AG20443 (cell line): ENCODE measurements around the gene RGCC.
A peak's percentile ranks its signal among the peaks of the same experiment; 100 is the strongest.
"Not testable (repeated sequence)": the region's sequence is repeated elsewhere in the genome, so short reads cannot be mapped to it uniquely, and the experiment has no call there.

Experiments used
- DNase-seq: peaks from one replicate; pipeline ENCODE4 v3.0.0; 2012; ENCODE audit warnings: low spot score, mixed read lengths

Gene RGCC

DNA sequence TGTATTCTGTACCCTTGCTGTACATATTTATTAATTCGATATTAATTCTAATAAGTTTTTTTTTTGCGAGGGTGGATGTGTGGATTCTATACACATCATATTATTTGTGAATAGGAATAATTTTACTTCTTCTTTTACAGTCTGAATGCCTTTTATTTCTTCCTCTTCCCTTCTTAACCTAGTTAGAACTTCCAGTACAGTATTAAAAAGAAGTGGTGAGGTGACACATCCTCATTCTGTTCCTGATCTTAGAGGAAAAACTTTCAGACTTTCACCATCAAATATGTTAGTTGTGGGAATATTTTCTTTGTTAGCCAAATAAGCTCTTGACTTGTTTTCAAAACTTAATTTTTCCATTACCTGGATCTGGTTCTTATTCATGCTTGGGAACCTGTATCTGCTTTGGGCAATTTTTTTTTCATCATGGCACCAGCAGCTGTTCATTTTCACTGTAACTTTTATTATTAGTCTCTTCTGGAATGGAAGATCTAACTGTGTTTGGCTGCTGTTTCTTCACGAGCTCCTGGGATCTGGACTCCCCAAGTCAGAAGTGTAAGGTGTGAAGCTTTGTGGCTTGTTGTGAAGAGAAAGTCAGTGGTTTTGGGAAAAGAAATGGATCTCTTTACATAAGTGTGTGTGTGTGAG, 33.1 kb downstream of the RGCC start:
- no peak for DNase-seq

DNA sequence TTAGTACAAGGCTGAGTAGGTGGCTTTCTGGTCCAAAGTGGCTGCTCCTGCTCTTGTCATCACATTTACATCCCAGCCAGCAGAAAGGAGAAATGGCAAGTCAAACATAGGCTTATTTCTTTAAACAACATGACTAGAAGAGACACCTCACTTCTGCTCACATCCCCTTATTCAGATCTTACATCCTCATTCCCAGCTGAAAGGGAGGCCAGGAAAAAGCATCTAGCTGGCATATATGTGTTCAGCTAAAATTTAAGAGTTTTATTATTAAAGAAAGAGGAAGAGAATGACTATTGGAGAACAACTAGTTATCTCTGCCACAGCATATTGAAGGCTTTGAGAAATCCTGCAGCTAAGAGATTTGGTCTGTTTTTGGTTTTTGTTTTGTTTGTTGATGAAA, 34.1 kb downstream of the RGCC start:
- DNase-seq: no peak

DNA sequence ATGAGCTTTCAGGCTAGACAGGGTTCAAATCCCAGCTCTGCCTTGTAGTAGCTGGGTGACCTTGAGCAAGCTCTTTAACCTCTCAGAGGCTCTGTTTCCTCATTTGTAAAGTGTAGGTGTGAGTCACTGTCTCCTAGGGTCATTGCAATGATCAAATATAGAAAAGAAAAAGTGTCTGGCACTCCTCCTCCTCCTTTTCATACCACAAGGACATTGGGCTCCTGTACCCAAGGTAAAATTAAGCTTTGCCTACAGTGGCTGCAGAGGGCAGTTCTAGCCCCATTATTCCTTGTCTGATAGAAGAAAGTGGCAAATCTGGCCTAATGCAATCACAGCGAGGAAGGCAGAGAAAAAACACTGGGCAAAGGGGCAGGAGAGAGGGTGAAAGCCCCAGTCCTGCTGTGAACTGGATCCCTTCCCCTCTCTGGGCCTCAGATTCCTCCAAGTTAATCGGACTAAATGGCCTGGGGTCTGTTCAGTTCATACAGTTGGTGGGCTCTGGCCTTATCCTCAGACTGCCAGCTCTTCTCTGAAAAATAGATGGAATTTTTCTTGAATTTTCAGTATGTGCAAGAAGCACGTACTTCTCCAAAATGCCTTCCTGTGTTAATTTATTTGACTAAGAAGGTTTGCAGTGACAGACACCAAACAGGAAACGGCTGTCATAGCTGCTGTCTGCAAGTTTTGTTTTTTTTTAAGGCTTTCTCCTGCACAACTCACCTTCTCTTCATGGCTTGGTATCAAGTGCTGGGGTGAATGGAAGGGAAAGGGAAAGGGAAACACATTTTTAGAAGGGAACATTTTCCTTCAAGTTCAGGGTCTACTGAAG, 35.3 kb downstream of the RGCC start:
- DNase-seq: no peak

DNA sequence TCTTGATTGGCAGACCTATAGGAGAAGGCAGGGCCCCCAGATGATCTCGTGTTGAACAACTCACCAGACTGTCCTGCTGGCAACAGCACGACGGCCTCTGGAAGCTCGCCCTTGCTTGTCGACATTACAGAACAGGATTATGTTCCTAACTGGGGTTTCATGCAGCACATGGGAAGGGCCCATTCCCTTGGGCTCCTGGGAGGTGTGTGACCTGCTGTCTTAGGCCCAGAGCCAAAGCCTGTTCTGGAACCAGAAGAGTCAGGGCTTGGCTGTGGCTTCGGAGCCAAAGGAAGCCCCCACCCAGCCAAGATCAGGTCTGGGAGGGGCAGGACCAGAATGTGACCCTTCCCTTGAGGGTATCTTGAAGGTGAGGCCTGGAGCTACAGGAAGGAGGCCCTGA, 36.9 kb downstream of the RGCC start:
- no peak for DNase-seq

DNA sequence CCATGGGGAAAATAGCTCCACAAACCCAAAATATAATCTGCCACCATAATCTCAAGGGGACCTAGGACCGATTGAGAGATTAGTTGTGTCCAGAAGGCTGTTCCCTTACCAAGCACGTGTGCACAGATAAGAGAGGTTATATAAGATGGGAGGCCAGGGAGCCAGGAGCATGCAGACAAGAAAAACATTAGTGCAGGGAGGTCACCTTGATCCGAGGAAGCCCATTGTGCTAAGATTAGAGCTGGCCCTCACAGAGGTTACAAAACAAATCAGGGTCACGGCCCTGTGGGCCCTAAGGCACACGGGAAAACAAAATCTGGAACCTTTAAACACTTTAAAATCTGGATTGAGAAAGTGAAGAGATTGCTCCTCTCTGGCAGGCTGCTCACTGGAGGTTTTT, 37.7 kb downstream of the RGCC start:
- no peak for DNase-seq

DNA sequence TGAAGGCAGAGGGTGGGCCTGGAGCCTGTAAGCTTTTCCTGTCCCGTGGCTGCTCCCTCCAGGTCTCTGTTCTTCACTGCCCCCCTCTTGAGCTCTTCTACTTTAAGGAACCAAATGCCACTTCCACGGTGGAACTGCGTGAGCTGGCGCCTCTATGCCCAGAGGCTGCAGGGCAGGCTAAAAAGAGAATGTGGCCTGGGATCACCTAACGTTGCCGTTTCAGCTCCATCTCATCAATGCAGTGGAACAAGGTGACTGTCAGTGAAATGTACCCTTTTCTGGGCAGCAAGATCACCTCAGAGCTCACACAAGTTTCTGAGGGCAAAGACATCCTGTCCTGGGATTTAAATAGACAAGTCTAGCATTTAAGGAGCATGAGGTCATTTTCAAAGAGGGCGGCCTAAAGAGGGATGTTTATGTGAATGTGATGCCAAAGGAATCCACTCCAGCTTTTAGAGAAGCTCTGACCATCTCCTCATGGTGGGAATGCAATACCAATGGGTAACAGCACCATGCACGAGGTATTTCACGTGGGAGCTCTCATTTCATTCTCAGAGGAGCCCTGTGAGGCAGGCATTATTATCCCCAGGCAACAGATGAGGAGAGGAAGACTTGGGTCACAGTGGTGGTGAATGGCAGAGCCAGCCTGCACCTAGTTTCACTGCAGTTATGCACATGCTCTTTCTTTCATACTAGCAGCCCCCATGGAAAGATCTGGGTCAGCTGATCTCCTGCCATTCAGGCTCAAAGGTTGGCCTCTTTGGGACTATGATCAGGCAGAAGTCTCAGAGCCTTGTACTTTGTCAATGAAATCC, 39.3 kb downstream of the RGCC start:
- DNase-seq: peak; percentile 61

DNA sequence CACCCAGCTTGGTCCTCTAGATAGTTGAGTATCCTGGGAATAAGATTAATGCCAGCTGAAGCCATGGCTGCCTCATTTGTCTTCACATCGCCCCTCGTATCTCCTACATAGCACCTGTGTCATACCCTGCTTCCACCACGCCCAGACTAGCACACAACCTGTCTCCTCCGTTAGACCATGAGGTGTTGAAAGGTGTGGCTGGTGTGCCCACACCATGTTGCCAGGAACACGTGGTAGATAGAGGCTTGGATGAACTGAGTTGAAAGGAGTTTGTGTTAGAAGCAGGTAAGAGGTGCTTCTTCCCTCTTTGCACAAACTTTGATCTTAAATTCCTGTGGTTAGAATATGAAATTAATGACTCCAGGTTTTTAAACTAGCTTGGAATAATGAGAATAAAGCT, 40.1 kb downstream of the RGCC start:
- no peak for DNase-seq

DNA sequence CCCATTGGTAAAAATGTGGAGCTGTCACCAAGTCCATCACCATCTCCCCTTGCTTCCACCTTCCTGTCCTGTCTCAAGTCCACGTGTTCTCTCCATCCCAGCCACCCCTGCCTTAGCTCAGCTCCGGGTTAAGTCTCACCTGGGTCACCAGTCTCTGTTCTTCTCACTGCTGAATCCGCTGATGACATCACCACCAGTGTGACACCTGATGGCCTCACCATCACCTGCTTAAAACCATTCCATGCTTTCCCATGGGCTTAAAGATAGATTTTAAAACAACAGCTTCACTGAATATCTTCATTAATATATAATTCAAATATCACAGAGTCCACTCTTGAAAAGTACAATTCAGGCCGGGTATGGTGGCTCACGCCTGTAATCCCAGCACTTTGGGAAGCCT, 42.1 kb downstream of the RGCC start:
- DNase-seq: no peak

DNA sequence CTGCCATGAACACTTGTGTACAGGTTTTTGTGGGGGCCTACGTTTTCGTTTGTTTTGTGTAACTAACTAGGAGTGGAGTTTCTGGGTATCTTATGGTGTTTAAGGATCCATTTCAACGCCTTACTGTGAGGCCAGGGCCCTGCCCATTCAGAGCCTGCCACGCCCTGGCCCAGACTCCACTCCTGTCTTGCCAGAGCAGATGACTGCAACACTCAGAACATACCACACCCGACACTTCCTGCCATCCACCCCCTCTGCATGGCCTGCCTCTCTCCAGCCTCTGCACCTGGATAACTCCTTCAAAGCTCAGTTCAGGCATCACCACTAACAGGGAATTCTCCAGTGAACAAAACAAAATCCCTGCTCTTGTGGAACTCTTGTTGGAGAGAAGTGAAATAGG, 43.2 kb downstream of the RGCC start:
- peak; percentile 64 for DNase-seq

DNA sequence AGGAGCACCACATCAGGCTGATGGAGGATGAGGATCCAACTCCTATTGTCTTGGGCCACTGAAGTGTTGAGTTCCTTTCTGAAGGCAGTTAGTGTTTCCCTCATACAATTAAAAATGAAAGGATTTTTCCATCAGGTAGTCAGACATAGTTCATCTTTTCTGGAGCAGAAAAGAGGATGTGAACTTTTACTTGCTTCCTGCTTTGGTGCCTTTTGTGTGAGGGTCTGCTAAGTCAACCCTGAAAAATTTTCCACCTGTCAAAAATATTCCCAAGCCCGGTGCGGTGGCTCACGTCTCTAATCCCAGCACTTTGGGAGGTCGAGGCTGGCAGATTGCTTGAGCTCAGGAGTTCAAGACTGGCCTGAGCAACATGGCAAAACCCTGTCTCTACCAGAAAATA, 43.9 kb downstream of the RGCC start:
- no peak for DNase-seq

DNA sequence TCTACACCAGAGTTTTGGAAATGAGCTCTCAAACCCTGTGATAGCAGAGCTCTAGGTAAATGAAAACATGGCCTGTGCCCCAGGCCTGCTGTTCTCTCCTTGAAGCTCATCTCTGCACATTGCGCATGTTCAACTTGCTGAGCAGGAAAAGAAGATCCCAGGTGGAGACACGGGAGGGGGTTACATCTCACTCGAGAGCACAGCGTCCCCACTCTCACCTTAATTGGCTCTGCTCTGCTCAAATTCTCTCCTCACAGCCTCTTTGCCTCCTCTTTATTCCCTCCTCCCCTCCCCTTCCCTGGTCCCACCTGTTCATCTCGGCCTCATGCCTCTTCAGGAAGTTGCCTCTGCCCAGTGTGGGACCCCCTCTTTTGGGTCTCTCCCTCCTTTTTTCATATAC, 44.7 kb downstream of the RGCC start:
- no peak for DNase-seq

DNA sequence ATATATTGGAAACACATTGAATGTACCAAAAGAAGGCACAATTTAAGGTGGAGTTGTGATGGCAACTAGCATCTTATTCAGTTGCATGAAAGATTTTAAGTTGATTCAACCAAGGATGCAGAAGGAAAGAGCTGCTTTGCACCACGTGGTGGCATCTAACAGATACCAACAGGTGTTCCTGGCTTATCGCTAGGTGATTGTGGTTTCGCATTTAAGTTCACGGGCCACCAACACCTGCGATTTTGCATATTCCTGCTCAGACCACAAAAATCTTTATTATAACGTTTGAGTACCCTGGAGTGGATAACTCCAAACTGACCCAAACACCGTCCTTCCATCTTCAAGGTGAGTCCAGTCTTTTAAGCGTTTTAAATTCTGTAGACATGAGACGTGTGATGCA, 45.3 kb downstream of the RGCC start:
- DNase-seq: no peak

DNA sequence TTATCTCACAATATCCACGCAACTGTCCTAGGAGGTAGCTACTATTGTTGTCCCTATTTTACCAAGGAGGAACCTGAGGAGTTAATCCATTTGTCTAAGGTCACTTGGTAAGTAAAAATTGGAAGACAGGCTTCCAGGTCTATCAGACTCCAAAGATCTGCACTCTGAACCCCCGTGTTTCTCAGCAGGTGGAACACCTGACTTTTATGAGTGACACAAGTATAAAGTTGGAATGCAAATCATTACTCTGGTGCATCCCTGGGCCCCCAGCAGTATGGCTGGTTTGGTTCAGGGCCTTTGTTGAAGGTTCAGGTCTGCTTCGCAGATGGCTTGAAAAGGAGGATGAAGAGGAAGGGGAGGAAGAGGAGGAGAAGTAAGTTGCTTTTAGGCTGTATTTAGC, 46.0 kb downstream of the RGCC start:
- DNase-seq: no peak

DNA sequence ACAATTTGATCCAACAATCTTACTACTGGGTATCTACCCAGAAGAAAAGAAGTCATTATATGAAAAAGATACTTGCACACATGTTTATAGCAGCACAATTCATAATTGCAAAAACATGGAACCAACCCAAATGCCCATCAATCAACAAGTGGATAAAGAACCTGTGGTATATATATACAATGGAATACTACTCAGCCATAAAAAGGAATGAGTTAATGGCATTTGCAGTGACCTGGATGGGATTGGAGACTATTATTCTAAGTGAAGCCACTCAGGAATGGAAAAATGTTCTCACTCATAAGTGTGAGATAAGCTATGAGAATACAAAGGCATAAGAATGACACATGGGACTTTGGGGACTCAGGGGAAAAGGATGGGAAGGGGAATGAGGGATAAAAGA, 47.3 kb downstream of the RGCC start:
- not testable (repeated sequence) for DNase-seq

DNA sequence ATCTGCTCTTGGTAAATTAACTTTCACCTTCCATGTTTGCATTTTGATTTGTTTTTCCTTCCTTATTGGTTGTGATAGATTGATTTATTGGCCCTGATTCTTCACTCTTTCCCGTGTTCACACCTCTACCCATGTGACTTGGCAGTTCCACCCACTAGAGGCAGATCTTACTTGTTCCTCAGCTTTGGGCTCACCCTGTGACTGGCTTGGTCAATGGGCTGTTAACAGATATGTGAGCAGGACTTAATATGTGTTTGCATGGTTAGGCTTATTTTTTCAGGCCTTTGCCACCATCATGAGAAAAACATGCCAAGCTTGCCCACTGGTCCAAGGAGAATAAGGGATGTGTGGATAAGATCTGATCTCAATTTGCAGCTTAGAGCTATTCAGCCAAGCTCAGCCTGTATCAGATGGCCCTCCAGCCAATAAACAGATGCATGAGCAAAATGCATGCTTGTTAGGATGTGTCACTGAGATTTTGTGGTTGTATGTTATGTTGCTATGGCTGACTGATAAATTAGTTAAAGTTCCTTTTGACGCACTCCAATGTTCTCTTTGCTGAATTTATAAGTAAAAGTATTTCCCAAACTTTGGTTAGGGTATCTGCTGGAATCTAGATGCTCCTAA, 48.0 kb downstream of the RGCC start:
- peak; percentile 87 for DNase-seq

DNA sequence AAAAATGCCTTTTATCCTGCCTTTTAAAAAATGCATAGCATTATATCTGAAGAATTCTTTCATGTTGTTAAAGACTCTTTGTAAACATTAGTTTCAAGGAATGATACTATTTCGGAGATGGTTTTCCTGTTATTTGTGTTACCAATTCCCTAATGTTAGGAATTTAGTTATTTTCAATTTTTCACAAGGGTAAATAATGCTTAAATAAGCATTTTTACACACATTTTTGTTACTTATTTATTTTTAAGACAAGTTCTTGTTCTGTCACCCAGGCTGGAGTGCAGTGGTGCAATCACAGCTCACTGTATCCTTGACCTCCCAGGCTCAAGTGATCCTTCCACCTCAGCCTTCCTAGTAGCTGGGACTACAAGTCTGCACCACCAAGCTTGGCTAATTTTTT, 49.0 kb downstream of the RGCC start:
- no peak for DNase-seq

DNA sequence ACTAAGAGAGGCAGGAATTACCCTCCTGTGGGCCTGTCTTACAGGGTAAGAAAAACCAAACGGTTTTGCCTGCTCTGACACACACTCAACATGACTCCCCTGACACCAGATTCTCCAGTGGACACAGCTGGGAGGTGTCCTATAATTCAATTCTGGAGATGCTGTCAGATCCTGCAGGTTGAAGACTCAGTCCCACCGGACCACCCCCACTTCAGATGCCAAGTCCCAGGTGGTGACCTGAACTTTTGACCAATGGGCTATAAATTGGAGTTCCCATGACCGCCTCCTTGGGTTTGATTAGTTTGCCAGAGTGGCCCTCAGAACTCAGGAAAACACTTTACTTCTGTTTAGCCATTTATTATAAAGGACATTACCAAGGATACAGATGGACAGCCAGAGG, 52.6 kb downstream of the RGCC start:
- DNase-seq: no peak

DNA sequence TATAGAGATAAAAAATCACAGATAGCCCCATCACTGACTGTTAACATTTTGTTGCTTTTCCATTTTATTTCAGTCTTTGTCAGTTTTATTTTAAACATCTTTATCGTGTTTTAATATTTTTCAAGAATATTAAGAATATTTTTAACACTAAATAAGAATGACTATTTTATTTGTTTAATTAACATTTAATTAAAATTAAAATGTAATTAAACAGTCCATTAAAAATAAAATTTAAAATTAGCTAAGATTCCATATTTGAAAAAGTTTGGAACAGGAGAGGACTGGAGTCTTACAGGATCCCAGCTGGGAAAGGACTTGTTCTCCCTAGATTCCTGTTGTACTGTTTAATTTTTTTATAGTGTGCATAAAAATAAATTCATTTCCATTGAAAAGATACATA, 54.5 kb downstream of the RGCC start:
- DNase-seq: no peak

DNA sequence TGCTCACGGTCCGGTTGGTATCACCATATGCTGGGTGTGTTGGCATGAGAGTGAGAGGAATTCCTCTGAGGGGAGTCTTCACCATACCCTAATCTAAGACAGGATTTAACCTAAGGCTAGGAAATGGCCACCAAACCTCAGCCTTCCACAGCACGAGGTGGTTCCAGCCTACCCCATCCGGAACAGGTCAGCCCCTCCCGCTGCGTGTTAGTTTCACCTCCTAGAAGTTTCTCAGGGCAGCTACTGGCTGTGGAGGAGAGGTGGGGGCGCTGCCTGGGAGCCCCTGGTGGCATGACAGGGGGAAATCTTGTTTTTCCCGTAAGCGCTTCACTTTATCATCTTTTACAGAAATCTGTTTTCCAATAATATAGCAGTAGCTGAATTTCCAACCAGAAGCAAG, 55.1 kb downstream of the RGCC start:
- no peak for DNase-seq

DNA sequence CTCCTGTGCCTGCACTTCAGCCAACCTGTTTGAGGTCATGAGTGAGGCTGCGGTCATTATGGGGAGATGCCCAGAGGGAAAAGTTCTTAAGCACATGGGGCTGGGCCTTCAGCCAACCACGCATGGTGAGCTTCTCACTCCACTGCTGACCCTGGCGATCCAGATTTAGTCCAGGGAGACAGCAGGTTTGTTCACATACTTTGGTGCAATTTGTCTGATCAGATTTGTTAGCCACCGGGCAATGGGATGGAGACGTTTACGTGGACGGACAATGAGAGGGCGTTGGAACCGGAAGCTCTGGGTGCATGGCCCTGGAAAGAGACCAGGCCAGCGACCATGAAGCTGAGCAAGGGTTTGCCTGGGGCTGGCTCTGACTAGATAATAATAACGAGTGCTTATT, 56.2 kb downstream of the RGCC start:
- DNase-seq: no peak

DNA sequence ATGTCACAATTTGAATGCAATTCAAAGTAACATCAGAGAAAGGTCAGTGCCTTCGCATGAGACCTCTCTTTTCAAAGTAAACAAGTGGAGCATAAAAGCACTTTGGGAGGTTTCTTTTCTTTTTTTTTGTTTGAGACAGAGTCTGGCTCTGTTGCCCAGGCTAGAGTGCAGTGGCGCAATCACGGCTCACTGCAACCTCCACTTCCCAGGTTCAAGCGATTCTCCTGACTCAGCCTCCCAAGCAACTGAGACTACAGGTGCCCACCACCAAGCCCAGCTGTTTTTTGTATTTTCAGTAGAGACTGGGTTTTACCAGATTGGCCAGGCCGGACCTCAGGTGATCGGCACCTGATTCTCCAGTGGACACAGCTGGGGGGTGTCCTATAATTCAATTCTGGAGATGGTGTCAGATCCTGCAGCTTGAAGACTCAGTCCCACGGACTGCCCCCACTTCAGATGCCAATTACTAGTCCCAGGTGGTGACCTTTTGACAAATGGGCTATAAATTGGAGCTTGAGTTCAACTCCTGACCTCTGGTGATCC, 57.6 kb downstream of the RGCC start:
- no peak for DNase-seq

DNA sequence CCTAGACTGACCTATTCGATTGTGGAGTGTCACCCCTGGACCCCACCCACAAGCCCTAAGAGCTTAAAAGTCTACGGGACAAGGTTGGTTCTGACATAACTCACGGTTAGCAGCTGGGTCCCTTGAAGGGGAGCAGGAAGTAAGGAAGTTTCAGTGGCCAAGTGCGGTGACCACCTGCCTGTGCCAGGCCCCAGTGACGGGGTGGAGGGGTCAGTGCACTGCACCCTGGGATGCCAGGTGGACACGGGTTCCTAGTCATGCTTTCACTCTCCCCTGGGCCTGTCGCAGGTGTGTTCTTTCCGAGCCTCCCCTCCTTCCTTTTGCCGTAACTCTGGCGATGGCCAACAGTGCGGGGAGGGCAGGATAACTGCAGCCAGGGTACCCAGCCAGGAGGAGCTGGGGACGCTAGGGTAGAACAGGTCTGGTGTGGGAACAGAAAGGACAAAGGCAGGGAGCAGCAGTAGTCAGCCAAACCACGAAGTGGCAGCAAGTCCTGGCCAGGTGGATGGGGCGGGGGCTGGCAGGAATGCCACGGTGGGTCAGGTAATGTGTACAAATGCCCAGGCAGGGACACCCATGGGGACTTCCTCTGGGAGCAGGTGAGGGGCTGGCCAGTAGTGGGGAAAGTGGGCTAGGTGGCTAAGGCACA, 58.3 kb downstream of the RGCC start:
- no peak for DNase-seq
